Fibroblast of pulmonary artery (primary cell): ENCODE data around the gene SYTL5.

ENCODE experiments used
- DNase-seq: peaks from one replicate; pipeline ENCODE4 v3.0.0-alpha.2; 2010; ENCODE audit warnings: low read depth
- H3K4me3 ChIP-seq: replicated peaks from 2 replicates; pipeline ENCODE4 v1.5.1; 2011; ENCODE audit warnings: low read depth, mild to moderate bottlenecking, control low read depth, low read length, moderate library complexity
- CTCF ChIP-seq: IDR thresholded peaks from 2 replicates; pipeline ENCODE4 v1.5.1; 2011; ENCODE audit warnings: mild to moderate bottlenecking, control low read depth, low read length, inconsistent platforms; ENCODE audit errors: missing control alignments

SYTL5 gene

GRCh38 chrX:38109042-38109898, 102.9 kb downstream of the SYTL5 start:
- TF ChIP-seq CTCF = no peak
- H3K4me3 ChIP-seq = no peak overlapping the region
- no peak for DNase-seq

GRCh38 chrX:38110231-38110630, 103.9 kb downstream of the SYTL5 start:
- no peak overlapping the region for H3K4me3 ChIP-seq
- peak; percentile 66 for DNase-seq
- TF ChIP-seq CTCF = no peak

GRCh38 chrX:38111196-38111595, 104.8 kb downstream of the SYTL5 start:
- no peak for TF ChIP-seq CTCF
- no peak for DNase-seq
- H3K4me3 ChIP-seq = no peak overlapping the region

- no peak for TF ChIP-seq CTCF
- H3K4me3 ChIP-seq = no peak overlapping the region
- DNase-seq = no peak
These were observed 106.2 kb downstream of the SYTL5 start for GRCh38 chrX:38112566-38112965.

GRCh38 chrX:38116706-38117105, 110.4 kb downstream of the SYTL5 start:
- no peak for TF ChIP-seq CTCF
- H3K4me3 ChIP-seq = no peak overlapping the region
- DNase-seq = no peak

GRCh38 chrX:38117485-38117884, 111.1 kb downstream of the SYTL5 start:
- H3K4me3 ChIP-seq = no peak overlapping the region
- DNase-seq = peak; percentile 65
- no peak for TF ChIP-seq CTCF

- DNase-seq = no peak
- H3K4me3 ChIP-seq = no peak overlapping the region
These were observed 117.6 kb downstream of the SYTL5 start for GRCh38 chrX:38124000-38124399.

More at GRCh38 chrX:38124000-38124399, 117.6 kb downstream of the SYTL5 start:
- TF ChIP-seq CTCF = no peak
